K562 (cell line): ENCODE results near the gene TSSK2. TPM values are rescaled to one million over a fixed set of nuclear protein-coding genes. Genes with fewer than 3 reads are reported as not detected.

Experiments
- ATAC-seq: fragments of 200-7000 bp; cut with Tn5 transposase; 3 replicates; pipeline ENCODE4 v1.9.1; 2020; ENCODE audit warnings: moderate library complexity
- BruUV-seq: library from RNA; stranded (reverse); fragments of 400-500 nt; replicated peaks from 2 replicates; lab custom pipeline; 2021; lab: Mats Ljungman, UMichigan
- CTCF ChIA-PET: fragments of 300-600 bp; formaldehyde crosslinking; extraction: SDS; loops from one replicate; lab custom pipeline; 2021; ENCODE audit warnings: low intra/inter-chr PET ratio; lab: Yijun Ruan, JAX
- POLR2A ChIA-PET: fragments of 300-600, 350-650 bp; sonication (Branson Sonifier 250); formaldehyde crosslinking; extraction: SDS; loops from one replicate; lab custom pipeline; 2021; ENCODE audit warnings: antibody characterized with exemption, inconsistent platforms; lab: Yijun Ruan, JAX
- DNase-seq, 4 experiments: peaks; one replicate each; pipeline versions ENCODE4 v3.0.0 to v3.0.0-alpha.2; 2011 to 2018; ENCODE audit warnings: low spot score in 3 of 4, mixed read lengths in 3 of 4; ENCODE audit errors: extremely low read depth in 1 of 4
- FAIRE-seq: peaks from 2 replicates; lab custom pipeline; 2011; peaks lifted over from hg19 to GRCh38; lab: Jason Lieb, UNC
- H2AFZ ChIP-seq: 2 replicates; pipeline ENCODE4 v1.6.0; 2011; ENCODE audit warnings: low read depth, low read length, control low read depth, inconsistent platforms
- H3K27ac ChIP-seq: fragments of 200-600 bp; 3 replicates; pipeline ENCODE4 v1.8.0; 2011; ENCODE audit warnings: low read depth, mild to moderate bottlenecking, control low read depth, inconsistent platforms, low read length, moderate library complexity, mixed read lengths; ENCODE audit errors: extremely low read depth
- H3K27me3 ChIP-seq, 2 experiments: fragments of 300-600 bp in 1 of 2; 2 replicates in 1 of 2; 3 replicates in 1 of 2; pipeline versions ENCODE4 v1.6.0 to v1.8.0; 2011; ENCODE audit warnings: inconsistent platforms in 2 of 2, low read length in 2 of 2, mild to moderate bottlenecking in 1 of 2, mixed read lengths in 1 of 2, moderate library complexity in 1 of 2; ENCODE audit not compliant: control insufficient read depth in 2 of 2, insufficient read depth in 2 of 2
- H3K36me3 ChIP-seq: fragments of 300-600 bp; 3 replicates; pipeline ENCODE4 v1.8.0; 2011; ENCODE audit warnings: mild to moderate bottlenecking, low read length, inconsistent platforms; ENCODE audit not compliant: control insufficient read depth, insufficient read depth
- H3K4me1 ChIP-seq, 2 experiments: fragments of 200-600 bp in 1 of 2; replicated peaks in 1 of 2; 2 replicates in 1 of 2; 3 replicates in 1 of 2; pipeline versions ENCODE4 v1.5.1 to v1.8.0; 2011; ENCODE audit warnings: inconsistent platforms in 2 of 2, low read length in 2 of 2, mild to moderate bottlenecking in 1 of 2, mixed read lengths in 1 of 2, moderate library complexity in 1 of 2; ENCODE audit not compliant: control insufficient read depth in 2 of 2, insufficient read depth in 2 of 2
- H3K4me2 ChIP-seq: 2 replicates; pipeline ENCODE4 v1.6.1; 2011; ENCODE audit warnings: low read length, control low read depth, inconsistent platforms, mixed read lengths; ENCODE audit not compliant: insufficient read depth
- H3K4me3 ChIP-seq: fragments of 200-600 bp; sonication (generic), shearing (Covaris generic); 2 replicates; pipeline ENCODE4 v1.5.1; 2016; ENCODE audit warnings: control low read depth, inconsistent platforms
- H3K79me2 ChIP-seq: fragments of 200-600 bp; 3 replicates; pipeline ENCODE4 v1.8.0; 2011; ENCODE audit warnings: low read length, inconsistent platforms; ENCODE audit not compliant: control insufficient read depth, insufficient read depth
- H3K9ac ChIP-seq, 2 experiments: 2 replicates each; pipeline versions ENCODE4 v1.6.0 to v1.6.1; 2011; ENCODE audit warnings: low read depth in 2 of 2, low read length in 2 of 2, control low read depth in 1 of 2, inconsistent platforms in 1 of 2, mild to moderate bottlenecking in 1 of 2, mixed read lengths in 1 of 2; ENCODE audit not compliant: insufficient read depth in 1 of 2
- H3K9me1 ChIP-seq: one replicate; pipeline ENCODE4 v1.6.0; 2011; ENCODE audit warnings: inconsistent platforms, mild to moderate bottlenecking, low read length, moderate library complexity; ENCODE audit not compliant: control insufficient read depth, insufficient read depth
- H3K9me3 ChIP-seq: replicated peaks from 2 replicates; pipeline ENCODE4 v1.5.1; 2011; ENCODE audit warnings: low read depth, low read length, inconsistent platforms; ENCODE audit not compliant: control insufficient read depth, insufficient read depth
- H4K20me1 ChIP-seq: replicated peaks from 2 replicates; pipeline ENCODE4 v1.6.1; 2011; ENCODE audit warnings: low read length, inconsistent platforms, mixed read lengths; ENCODE audit not compliant: control insufficient read depth, insufficient read depth
- CHD1 ChIP-seq: fragments of 200-600 bp; sonication (generic); IDR thresholded peaks from one replicate; pipeline ENCODE4 v1.6.1; 2012; ENCODE audit warnings: mild to moderate bottlenecking, moderate library complexity, low read length, inconsistent platforms
- CHD2 ChIP-seq: IDR thresholded peaks from 2 replicates; pipeline ENCODE4 v1.6.1; 2011; ENCODE audit warnings: low read depth, low read length
- CHD4 ChIP-seq: fragments of 200-600 bp; sonication (generic); IDR thresholded peaks from 3 replicates; pipeline ENCODE4 v1.6.1; 2012; ENCODE audit warnings: low read depth, mild to moderate bottlenecking, mixed read lengths, low read length, inconsistent platforms; ENCODE audit not compliant: insufficient read depth, insufficient replicate concordance, poor library complexity, severe bottlenecking
- EP300 ChIP-seq: IDR thresholded peaks from 2 replicates; pipeline ENCODE4 v1.6.1; 2012; ENCODE audit warnings: low read length, improper control_type of control experiment
- HDAC1 ChIP-seq, 2 experiments: fragments of 450-650 bp; IDR thresholded peaks; 2 replicates each; pipeline ENCODE4 v1.6.1; 2016 to 2017; ENCODE audit warnings: inconsistent platforms in 1 of 2, mild to moderate bottlenecking in 1 of 2, moderate library complexity in 1 of 2
- MECOM ChIP-seq: fragments of 250-450 bp; sonication (Bioruptor Pico); IDR thresholded peaks from 2 replicates; pipeline ENCODE4 v1.8.0; 2022; ENCODE audit warnings: inconsistent platforms
- MTA2 ChIP-seq: fragments of 450-650 bp; IDR thresholded peaks from 2 replicates; pipeline ENCODE4 v1.6.1; 2016; ENCODE audit warnings: low read depth
- NR2F6 ChIP-seq: fragments of 450-650 bp; formaldehyde crosslinking; IDR thresholded peaks from 2 replicates; pipeline ENCODE4 v1.4.0; 2020; ENCODE audit warnings: mild to moderate bottlenecking
- PRDM10 ChIP-seq: fragments of 450-650 bp; IDR thresholded peaks from 2 replicates; pipeline ENCODE4 v1.6.1; 2018; ENCODE audit not compliant: partially characterized antibody
- RCOR1 ChIP-seq, 2 experiments: IDR thresholded peaks; 2 replicates each; pipeline ENCODE4 v1.6.1; 2012; ENCODE audit warnings: low read depth in 2 of 2, low read length in 2 of 2, borderline replicate concordance in 1 of 2, improper control_type of control experiment in 1 of 2
- TSC22D4 ChIP-seq: fragments of 450-650 bp; IDR thresholded peaks from 2 replicates; pipeline ENCODE4 v1.6.1; 2016; ENCODE audit warnings: missing genetic modification characterization, missing biosample characterization, control low read depth
- ZKSCAN8 ChIP-seq: fragments of 200-800 bp; sonication (Bioruptor generic); IDR thresholded peaks from 2 replicates; pipeline ENCODE4 v1.6.1; 2016; ENCODE audit warnings: missing genetic modification characterization, missing compliant biosample characterization
- ZNF740 ChIP-seq, 3 experiments: fragments of 200-800 bp in 1 of 3; sonication (Bioruptor generic) in 1 of 3; sonication (generic) in 1 of 3; formaldehyde crosslinking in 1 of 3; IDR thresholded peaks; 2 replicates each; pipeline versions ENCODE4 v1.6.1 to v1.8.0; 2016 to 2022; ENCODE audit warnings: mild to moderate bottlenecking in 2 of 3, missing compliant biosample characterization in 2 of 3, missing genetic modification characterization in 2 of 3, missing genetic modification reagents in 1 of 3
- WGBS: fragments of 100-300 bp; shearing (Covaris generic); methylation state at CpG from one replicate; pipeline ENCODE4 v1.1.6; 2016; ENCODE audit warnings: low coverage, mixed read lengths; ENCODE audit not compliant: insufficient coverage; ENCODE audit errors: missing lambda C conversion rate; 5-methylcytosine and 5-hydroxymethylcytosine counted together
- in situ Hi-C: fragments of 300-500 bp; cut with MboI; formaldehyde crosslinking; loops from 4 replicates; pipeline ENCODE4 v1.15.0; 2018; ENCODE audit warnings: inconsistent platforms, mixed read lengths
- intact Hi-C: fragments of 100-400 bp; cut with micrococcal nuclease; formaldehyde crosslinking; loops from 2 replicates; pipeline ENCODE4 v1.14.2; 2022
- polyA plus RNA-seq, 8 experiments: library from polyadenylated mRNA; depleted of rRNA in 4 of 8; stranded (reverse) in 5 of 8; unstranded in 3 of 8; fragments of >200 nt; fragmentation: Nextera tagmentation in 2 of 8; fragmentation: Illumina TruSeq in 1 of 8; extraction: Ambion mirVana in 2 of 8; extraction: Trizol in 1 of 8; gene quantifications; 2 replicates each; pipeline versions ENCODE4 v1.2.1 to v1.2.3, GENCODE V29; 2011 to 2014; ENCODE audit warnings: inconsistent platforms in 1 of 8, missing spikeins in 1 of 8
- total RNA-seq, 7 experiments: library from RNA; depleted of rRNA in 6 of 7; stranded (reverse); fragments of >200 nt in 6 of 7; fragmentation: Illumina TruSeq in 2 of 7; extraction: Trizol in 2 of 7; gene quantifications; 2 replicates each; pipeline versions ENCODE4 v1.2.1 to v1.2.3, GENCODE V29; 2011 to 2021; ENCODE audit warnings: low replicate concordance in 1 of 7

TSSK2 gene
- total and polyA plus RNA-seq, 9 of the 15 experiments (the other 6 are each of a cell fraction or from before 2014, with no cell fraction given) = 0.04 TPM; not detected in 8

- Histone ChIP-seq H3K9me3 (peaks cover 9% of the 10 kb centered on the region), H3K9me1 (peaks cover 9% of the 10 kb centered on the region), H3K4me1 (peaks cover 29 to 51% of the 10 kb centered on the region in 2 experiments), H3K4me3 (no peak overlapping the region), H3K9ac (peak overlapping the region in 1 of 2 experiments; percentile 96; a peak in 1 of 4 replicates), H4K20me1 (peaks cover 19% of the 10 kb centered on the region), H3K36me3 (peaks cover 13% of the 10 kb centered on the region; the same call in 2 of the 3 replicates), H2AFZ (no peak overlapping the region), H3K79me2 (peaks cover 30% of the 10 kb centered on the region), H3K27ac (no peak overlapping the region), H3K27me3 (peaks cover 29 to 45% of the 10 kb centered on the region in 2 experiments), H3K4me2 (no peak overlapping the region)
- peak in 3 of 4 experiments; percentile 77 to 83 (median 78) for DNase-seq
- intact Hi-C loops = no loop called here
- ChIA-PET CTCF (no interaction called here), POLR2A (interaction anchor here (0.6 to 4.5 kb wide), 12 partner anchors 11 to 1480 kb away, joined by 3 to 64 read pairs (median 4); partner anchors contain the start of gene ESS2)
- peak; percentile 48 for FAIRE-seq
- in situ Hi-C loops = no loop called here
- peak; percentile 13 for ATAC-seq
- 27% methylated on average over 17 of the region's 17 CpGs for WGBS
- no TSS peak for BruUV-seq
- no peak for TF ChIP-seq MTA2
- no peak for TF ChIP-seq NR2F6 (CRISPR knock-in tag)
- TF ChIP-seq RCOR1 (IDR thresholded peaks at IDR 0.05; ENCODE audit: borderline replicate concordance in 1 of 2, low read depth in 2 of 2, low read length in 2 of 2) = peak in 1 of 2 experiments; percentile 63; a peak in 2 of 4 replicates
- no peak for TF ChIP-seq ZNF740 (CRISPR knock-in tag; IDR thresholded peaks at IDR 0.05)
- TF ChIP-seq ZNF740 (tag; IDR thresholded peaks at IDR 0.05) = no peak
- TF ChIP-seq CHD4 = peak; percentile 69
- TF ChIP-seq ZKSCAN8 (CRISPR knock-in tag) = no peak
- no peak for TF ChIP-seq PRDM10
- TF ChIP-seq TSC22D4 (tag) = peak; percentile 74; the same call in 1 of the 2 replicates
- peak; percentile 20; the same call in 1 of the 2 replicates for TF ChIP-seq EP300
- peak; percentile 90 for TF ChIP-seq CHD1
- peak in 1 of 2 experiments; percentile 77; a peak in 2 of 4 replicates for TF ChIP-seq HDAC1 (IDR thresholded peaks at IDR 0.05)
- TF ChIP-seq MECOM (CRISPR knock-in tag) = no peak
- no peak for TF ChIP-seq CHD2
Observed at GRCh38 chr22:19168088-19168890, 37.2 kb downstream of the TSSK2 start.
